Neuron (in vitro differentiated cells): ENCODE measurements around the gene ADGRG6.

Source experiments
- H2AFZ ChIP-seq: one replicate; pipeline ENCODE4 v1.6.1; 2013; ENCODE audit warnings: low read depth, mild to moderate bottlenecking, inconsistent platforms, low read length, moderate library complexity
- H3K27me3 ChIP-seq: one replicate; pipeline ENCODE4 v1.6.1; 2013; ENCODE audit warnings: low read length; ENCODE audit not compliant: insufficient read depth
- H3K36me3 ChIP-seq: one replicate; pipeline ENCODE4 v1.6.1; 2013; ENCODE audit warnings: low read length; ENCODE audit not compliant: insufficient read depth
- H3K4me1 ChIP-seq: one replicate; pipeline ENCODE4 v1.6.1; 2013; ENCODE audit warnings: low read length; ENCODE audit not compliant: insufficient read depth
- H3K4me3 ChIP-seq: 2 replicates; pipeline ENCODE4 v1.5.1; 2013; ENCODE audit warnings: mild to moderate bottlenecking, low read length, moderate library complexity
- H3K9me3 ChIP-seq: one replicate; pipeline ENCODE4 v1.6.1; 2013; ENCODE audit warnings: low read length

Gene ADGRG6

DNA sequence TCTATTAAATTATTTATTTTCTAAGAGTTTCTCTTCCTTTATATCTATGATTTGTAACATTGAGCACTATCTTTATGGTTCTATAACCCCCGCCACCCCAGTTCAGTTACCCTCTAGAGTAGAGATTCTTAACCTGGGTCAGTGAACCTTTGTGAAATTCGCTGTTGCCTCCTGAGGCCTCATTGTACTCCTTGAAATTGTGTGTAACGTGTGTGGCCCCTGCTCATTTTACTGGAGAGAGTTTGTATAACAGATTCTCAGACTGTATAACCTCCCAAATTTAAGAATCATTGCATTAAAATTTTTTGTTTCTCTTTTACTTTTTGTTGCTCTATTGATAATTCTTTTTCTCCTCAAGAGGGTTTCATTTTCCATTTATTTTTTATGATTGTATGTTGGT, 65.3 kb downstream of the ADGRG6 start:
- Histone ChIP-seq H3K9me3 (no peaks in the 10 kb centered on the region), H3K27me3 (no peaks in the 10 kb centered on the region), H3K36me3 (no peaks in the 10 kb centered on the region), H3K4me3 (no peak overlapping the region), H2AFZ (no peak overlapping the region), H3K4me1 (peaks cover 2% of the 10 kb centered on the region)

DNA sequence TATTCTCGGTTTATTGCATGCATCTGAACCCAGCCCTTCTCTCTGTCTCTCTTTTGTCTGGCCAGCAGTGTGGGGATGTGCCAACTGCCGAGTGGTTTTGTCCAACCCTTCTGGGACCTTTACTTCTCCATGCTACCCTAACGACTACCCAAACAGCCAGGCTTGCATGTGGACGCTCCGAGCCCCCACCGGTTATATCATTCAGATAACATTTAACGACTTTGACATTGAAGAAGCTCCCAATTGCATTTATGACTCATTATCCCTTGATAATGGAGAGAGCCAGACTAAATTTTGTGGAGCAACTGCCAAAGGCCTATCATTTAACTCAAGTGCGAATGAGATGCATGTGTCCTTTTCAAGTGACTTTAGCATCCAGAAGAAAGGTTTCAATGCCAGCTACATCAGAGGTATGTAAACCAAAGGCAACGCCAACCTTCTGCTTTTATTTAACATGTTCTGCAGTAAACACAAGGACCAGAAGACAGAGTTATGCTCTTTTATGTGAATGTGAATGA, 65.8 kb downstream of the ADGRG6 start:
- peaks cover 2% of the 10 kb centered on the region for H3K4me1 ChIP-seq
- no peak overlapping the region for H2AFZ ChIP-seq
- no peak overlapping the region for H3K4me3 ChIP-seq
- H3K9me3 ChIP-seq = no peaks in the 10 kb centered on the region
- H3K27me3 ChIP-seq = no peaks in the 10 kb centered on the region
- H3K36me3 ChIP-seq = no peaks in the 10 kb centered on the region

DNA sequence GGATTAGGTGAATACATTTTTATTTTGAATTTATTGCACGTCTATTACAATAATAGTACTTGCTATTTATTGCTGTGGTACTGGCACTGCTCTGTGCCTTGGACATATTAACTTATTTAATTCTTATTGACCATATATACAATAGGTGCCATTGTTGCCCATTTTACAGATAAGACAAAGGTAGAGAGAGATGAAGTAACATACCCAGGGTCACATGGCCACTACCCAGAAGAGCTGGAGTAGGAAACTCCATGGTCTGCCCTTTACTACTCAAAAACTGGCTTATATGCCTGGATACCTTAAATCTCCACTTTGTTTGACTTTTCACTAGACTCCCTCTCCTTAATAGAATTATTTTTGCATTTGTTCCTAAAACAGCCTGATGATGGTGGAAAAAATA, 67.5 kb downstream of the ADGRG6 start:
- H3K9me3 ChIP-seq = no peaks in the 10 kb centered on the region
- no peak overlapping the region for H2AFZ ChIP-seq
- no peak overlapping the region for H3K4me3 ChIP-seq
- H3K27me3 ChIP-seq = no peaks in the 10 kb centered on the region
- no peaks in the 10 kb centered on the region for H3K36me3 ChIP-seq
- H3K4me1 ChIP-seq = peaks cover 7% of the 10 kb centered on the region

DNA sequence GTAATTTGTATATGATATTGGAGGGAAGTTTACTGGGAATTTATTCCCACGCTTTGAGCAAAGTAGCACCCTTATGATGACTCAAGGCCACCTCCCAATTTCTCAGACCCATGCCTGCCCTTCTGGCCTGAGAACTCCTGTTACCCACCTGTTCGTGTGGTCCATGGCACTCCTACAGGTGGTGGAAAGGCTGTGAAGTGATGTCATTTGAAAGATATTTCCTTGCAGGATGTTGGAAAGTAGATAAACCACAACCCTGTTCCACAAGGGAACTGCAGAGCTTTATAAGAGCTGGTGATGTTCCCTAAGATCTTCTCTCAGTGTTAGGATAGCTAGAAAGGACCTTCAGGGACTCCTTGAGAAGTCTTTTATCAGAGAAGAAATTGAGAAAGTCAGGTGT, 70.5 kb downstream of the ADGRG6 start:
- H3K36me3 ChIP-seq = no peaks in the 10 kb centered on the region
- no peaks in the 10 kb centered on the region for H3K27me3 ChIP-seq
- H3K9me3 ChIP-seq = no peaks in the 10 kb centered on the region
- H2AFZ ChIP-seq = no peak overlapping the region
- H3K4me3 ChIP-seq = no peak overlapping the region
- peaks cover 14% of the 10 kb centered on the region for H3K4me1 ChIP-seq

DNA sequence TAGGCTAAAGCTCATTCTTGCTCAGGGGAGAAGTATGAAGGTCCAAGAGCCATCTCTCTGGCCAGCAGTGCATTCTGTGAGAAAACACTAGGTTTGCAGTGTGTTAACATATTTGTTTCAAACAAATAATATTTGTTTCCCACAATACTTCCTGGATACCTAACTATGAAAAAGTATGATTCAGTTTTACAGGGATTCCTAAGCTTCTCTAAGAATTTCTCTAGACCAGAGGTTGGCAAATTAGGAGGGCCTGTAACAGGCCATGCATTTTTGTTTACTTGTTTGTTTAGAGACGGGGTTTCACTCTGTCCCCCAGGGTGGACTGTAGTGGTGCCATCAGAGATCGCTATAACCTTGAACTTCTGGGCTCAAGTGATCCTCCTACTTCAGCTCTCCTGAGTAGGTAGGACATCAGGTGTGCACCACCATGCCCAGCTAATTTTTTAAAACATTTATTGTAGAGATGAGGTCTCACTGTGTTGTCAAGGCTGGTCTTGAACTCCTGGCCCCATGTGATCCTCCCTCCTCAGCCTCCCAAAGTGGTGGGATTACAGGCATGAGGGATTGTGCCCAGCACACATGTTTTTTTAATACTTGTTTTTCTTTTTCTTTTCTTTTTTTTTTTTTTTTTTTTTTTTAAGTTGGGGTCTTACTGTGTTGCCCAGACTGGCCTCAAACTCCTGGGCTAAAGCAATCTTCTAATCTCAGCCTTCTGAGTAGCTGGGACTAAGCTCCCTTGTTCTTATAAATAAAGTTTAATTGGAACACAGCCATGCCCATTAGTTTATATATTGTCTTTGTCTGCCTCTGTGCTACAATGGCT, 71.7 kb downstream of the ADGRG6 start:
- no peak overlapping the region for H3K4me3 ChIP-seq
- no peaks in the 10 kb centered on the region for H3K36me3 ChIP-seq
- no peak overlapping the region for H2AFZ ChIP-seq
- no peaks in the 10 kb centered on the region for H3K9me3 ChIP-seq
- H3K4me1 ChIP-seq = peaks cover 19% of the 10 kb centered on the region
- H3K27me3 ChIP-seq = no peaks in the 10 kb centered on the region

DNA sequence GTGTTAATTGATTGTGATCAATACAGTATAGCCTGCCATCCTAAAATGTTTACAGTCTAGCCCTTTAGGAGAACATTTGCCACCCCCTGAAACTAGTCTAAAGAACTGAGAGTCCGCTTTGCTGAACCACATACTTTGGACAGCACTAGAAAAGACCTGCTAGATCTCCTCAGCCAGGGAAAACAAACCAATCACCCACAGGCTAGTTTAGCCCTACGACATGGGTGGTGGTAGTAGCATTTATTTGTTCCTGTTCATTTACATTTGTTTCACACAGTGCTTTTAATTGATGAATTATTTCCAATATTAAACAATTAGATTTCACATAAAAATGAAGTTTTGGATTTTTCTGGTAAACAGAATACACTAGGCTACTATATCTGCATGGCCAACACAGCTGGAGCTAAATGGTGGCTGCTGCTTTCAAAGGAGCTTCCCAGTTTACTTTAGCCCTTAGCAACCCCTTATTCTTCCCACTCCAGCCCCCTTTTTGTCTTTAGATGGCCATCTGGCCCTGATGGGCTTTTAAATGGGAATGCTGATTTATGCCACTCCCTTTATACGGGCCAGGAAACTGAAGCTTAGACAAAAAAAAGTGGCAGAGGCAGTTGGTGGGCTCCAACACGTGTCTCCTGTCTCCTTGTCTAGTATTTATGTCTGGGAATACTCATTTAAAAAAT, 72.4 kb downstream of the ADGRG6 start:
- H3K36me3 ChIP-seq = no peaks in the 10 kb centered on the region
- no peak overlapping the region for H2AFZ ChIP-seq
- no peaks in the 10 kb centered on the region for H3K9me3 ChIP-seq
- no peak overlapping the region for H3K4me3 ChIP-seq
- peaks cover 19% of the 10 kb centered on the region for H3K4me1 ChIP-seq
- no peaks in the 10 kb centered on the region for H3K27me3 ChIP-seq

DNA sequence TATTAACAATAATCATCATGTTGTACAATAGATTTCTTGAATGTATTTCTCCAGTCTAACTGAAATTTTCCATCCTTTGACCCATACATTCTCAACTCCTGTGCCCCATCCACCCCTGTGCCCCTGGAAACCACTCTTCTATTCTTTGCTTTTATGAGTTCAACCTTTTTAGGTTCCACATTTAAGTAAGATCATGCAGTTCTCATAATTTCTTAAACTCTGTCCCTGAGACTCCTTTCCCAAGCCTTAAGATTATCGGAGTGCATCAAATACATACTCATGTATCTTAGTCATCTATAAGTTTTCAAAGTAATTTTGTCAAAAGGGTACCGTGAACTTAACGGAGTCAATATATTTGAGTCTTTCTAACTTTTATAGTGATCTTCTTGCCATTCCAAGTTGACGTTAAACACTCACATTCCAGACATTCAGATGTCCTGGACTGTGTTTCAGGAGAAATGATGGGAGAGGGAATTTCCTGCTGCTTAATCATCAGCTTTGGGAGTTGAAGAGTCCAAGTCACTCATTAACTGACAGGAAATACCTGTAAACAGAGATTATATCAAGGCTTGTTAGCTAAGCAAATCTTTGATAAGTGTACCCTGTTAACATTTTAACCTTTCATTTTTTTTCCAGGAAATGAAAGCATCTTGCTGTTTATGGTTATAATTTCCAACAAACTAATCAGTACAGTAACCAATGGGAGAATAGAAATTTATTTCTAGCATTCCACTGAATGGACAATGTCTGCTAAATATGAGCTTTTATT, 73.3 kb downstream of the ADGRG6 start:
- H2AFZ ChIP-seq = no peak overlapping the region
- H3K4me3 ChIP-seq = no peak overlapping the region
- peaks cover 18% of the 10 kb centered on the region for H3K4me1 ChIP-seq
- H3K36me3 ChIP-seq = no peaks in the 10 kb centered on the region
- no peaks in the 10 kb centered on the region for H3K9me3 ChIP-seq
- no peaks in the 10 kb centered on the region for H3K27me3 ChIP-seq

DNA sequence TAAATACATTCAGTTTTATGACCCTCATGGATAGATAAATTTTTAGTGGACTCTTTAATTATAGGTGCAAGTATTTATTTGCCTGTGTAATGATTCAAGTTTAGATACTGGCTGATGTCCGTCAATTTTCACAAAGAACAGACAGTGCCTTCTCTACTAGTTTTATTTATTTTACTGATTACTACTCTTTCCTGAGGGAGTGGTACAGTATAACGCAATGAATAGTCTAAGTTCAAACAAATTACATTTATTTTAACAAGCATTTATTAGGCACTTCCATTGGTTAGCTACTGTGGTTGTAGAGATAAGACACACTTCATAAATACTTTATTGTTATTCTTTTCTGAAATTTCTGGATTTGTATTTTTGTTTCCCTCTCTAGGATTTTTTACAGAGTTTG, 74.3 kb downstream of the ADGRG6 start:
- Histone ChIP-seq H3K4me1 (peaks cover 17% of the 10 kb centered on the region), H3K36me3 (no peaks in the 10 kb centered on the region), H2AFZ (no peak overlapping the region), H3K4me3 (no peak overlapping the region), H3K27me3 (no peaks in the 10 kb centered on the region), H3K9me3 (no peaks in the 10 kb centered on the region)

DNA sequence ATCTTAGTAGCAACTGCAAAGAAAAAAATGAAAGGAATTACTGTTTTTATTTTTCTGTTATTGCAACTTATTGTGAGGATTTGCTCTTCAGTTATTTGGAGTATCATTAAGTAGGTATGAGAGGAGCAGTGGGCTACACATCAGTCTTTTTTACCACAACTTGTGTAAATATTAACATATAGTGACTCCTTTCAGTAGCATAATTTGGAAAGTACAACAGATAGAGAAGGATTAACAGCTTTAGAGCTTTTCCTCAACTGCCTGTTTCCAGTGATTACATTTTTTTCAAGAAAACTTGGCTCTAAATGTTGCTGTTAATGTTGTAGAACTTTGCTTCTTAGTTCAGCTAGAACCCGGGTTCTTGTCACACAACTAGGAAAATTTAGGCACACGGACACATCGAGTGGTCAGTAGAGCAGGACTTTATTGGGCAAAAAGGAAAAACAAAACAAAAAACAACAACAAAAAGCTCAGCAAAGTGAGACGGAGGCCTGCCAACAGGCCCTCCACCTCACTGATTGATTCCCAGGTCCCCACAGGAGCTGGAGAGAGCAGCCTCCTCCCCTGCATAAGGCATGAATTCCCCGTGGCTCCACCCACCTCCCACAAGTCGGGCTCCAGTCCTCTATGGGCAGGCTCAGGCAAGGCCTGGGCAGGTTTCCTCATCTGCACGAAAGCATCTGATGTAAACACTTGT, 75.1 kb downstream of the ADGRG6 start:
- Histone ChIP-seq H3K9me3 (no peaks in the 10 kb centered on the region), H3K36me3 (no peaks in the 10 kb centered on the region), H3K27me3 (no peaks in the 10 kb centered on the region), H3K4me1 (peaks cover 17% of the 10 kb centered on the region), H3K4me3 (no peak overlapping the region), H2AFZ (no peak overlapping the region)

DNA sequence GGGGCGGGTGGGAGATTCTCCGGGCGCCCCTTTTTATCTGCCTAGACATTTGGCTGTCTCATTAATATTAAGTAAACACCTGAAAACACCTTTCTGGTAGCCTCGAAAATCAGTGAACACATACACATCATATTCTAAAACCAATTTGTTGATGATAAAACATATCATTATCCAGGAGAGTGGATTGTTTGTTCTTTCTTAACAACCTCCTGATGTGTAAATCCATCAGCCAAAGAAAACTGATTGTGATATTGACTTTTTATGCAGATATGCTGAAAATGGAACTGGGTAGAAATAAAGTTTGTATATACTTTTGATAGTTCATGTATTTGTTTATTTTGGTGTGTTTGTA, 75.7 kb downstream of the ADGRG6 start:
- Histone ChIP-seq H3K4me3 (no peak overlapping the region), H3K36me3 (no peaks in the 10 kb centered on the region), H3K27me3 (no peaks in the 10 kb centered on the region), H2AFZ (no peak overlapping the region), H3K4me1 (peaks cover 17% of the 10 kb centered on the region), H3K9me3 (no peaks in the 10 kb centered on the region)

DNA sequence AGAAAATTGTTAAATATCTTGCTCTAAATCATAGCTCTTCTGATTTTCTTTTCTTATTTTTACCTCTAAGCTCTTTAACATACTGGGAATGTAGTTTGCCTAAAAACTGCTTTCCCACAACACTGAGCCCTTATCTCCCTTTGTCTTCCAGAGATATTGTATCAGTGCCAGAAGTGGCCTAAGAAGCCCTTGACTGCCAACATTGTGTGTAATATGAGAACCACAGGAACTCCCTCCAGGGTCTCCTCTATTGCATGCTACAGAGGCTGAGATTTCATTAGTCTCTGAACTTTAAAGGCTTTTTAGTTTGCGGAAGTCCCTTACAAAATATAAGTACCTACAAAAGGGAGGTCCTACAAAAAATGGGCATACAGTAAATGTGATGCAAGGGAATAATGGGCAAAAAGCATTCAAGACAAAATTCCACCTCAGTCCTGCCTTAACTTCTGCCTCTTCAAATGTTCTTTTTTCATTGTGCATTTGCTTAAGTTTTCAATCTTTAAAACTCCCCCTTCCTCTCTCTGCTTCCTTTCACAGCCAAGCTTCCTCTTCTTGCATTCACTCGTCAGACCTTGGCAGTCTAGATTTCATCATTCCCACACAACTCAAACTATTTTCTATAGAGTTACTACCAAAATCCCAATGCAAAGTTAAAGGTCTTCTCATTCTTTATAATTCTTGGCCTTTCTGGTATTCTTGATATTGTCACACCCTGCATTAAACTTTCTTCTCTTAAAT, 76.5 kb downstream of the ADGRG6 start:
- H3K27me3 ChIP-seq = no peaks in the 10 kb centered on the region
- no peaks in the 10 kb centered on the region for H3K9me3 ChIP-seq
- H3K4me3 ChIP-seq = no peak overlapping the region
- H2AFZ ChIP-seq = peak overlapping the region; percentile 66
- H3K36me3 ChIP-seq = no peaks in the 10 kb centered on the region
- peaks cover 17% of the 10 kb centered on the region for H3K4me1 ChIP-seq

DNA sequence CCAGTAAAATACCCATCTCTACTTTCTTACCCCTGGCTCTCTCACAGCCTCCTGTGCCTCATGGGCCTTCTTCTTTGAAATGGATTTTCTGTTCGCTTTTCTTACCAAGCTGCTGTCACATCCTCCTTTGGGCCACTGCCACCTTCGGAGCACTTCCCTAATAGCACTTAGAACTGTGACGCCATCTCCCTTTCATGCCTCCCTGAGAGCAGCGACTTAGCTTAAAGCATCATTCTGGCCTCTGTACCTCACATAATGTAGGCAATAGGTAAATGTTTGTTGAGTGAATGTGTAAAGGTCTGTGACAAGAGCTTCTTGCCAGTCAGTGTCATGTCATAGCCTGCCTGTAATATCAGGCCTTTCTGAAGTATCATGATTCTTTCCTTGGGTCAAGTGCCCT, 78.8 kb downstream of the ADGRG6 start:
- Histone ChIP-seq H3K36me3 (no peaks in the 10 kb centered on the region), H3K4me3 (no peak overlapping the region), H3K9me3 (no peaks in the 10 kb centered on the region), H3K27me3 (no peaks in the 10 kb centered on the region), H3K4me1 (peaks cover 7% of the 10 kb centered on the region), H2AFZ (no peak overlapping the region)
